Astrocyte of the hippocampus (primary cell): ENCODE measurements around the gene ENDOU.
A peak's percentile ranks its signal among the peaks of the same experiment; 100 is the strongest.

ENCODE experiments used
- DNase-seq: peaks from one replicate; pipeline ENCODE4 v3.0.0; 2011; ENCODE audit warnings: low read depth, low spot score

Gene ENDOU

DNA sequence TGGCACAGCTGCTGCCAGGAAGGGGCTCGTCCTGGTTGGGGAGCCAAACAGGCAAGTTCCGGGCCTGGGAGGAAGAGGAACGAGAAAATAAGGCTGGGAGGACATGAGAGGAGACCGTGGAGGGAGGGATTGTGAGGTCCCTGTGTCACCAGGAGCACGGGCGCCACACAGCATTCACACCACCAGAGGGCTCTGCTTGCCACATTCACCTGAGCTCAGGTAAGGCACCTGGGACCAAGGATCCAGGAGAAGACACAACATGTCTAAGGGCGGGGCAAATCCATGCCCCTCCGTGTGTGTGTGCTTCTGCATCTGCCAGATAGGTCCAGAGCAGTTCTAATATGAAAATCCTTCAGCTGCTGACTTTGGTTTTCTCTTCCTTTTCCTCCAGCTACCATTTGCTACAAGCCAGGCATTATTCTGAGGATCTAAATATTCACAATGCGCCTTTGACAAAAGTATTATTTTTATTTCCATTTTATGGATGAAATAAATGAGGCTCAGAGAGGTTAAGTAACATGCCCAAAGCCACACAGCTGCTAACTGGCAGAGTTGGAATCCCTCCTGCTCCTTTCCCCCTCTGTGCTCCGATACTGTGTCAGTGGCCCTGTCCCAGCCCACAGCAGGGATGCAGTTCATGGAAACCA lies 18.8 kb upstream of the ENDOU start:
- DNase-seq, result no peak

GRCh38 chr12:47743311-47743860 lies 18.1 kb upstream of the ENDOU start:
- DNase-seq, result no peak

DNA sequence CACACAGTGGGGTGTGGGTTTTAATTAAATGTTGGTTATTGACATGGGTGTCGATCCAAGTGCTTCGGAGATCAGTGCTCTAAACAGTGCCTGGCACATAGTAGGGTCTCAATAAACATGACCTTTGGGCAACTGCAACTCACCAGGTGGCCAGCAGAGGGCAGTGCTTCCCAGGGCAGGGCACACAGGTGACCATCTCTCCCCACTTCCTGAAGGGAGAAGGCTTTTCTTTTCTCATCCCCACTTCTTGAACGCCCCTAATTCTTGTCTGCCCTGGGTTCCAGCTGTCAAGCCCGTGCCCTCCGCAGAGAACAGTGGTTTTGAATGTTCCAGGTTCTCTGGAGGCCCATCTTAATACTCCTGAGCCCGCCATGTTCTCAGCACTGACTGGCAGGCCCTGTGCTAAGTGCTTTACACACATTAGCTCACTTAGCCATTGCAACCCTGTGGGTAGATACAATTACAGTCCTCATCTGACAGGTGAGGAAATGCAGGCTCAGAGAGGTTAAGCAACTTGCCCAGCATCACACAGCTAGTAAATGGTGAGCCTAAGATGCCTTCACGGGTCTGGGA lies 17.0 kb upstream of the ENDOU start:
- DNase-seq, result peak; percentile 51

- peak; percentile 87 for DNase-seq
These were observed 16.0 kb upstream of the ENDOU start for GRCh38 chr12:47741340-47741703.

- DNase-seq, result no peak
These were observed 15.5 kb upstream of the ENDOU start for GRCh38 chr12:47740606-47741339.

DNA sequence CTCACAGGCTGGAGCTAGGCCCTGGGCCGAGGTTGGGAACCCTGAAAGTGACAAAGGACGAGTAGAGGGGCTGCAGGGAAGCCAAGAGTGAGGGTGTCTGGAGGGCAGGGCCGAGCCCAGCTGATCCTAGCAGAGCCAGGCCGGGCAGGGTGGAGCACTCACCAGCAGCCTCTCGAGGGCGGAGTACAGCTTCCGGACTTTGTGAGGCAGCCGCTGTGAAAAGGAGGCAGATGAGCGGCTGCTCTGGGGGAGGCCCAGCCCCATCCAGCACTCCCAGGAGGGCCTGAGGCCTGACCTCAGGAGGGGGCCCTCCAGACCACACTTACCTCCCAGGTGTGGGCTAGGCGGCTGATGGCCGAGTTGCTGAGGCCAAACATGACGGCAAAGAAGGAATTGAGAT lies 14.7 kb upstream of the ENDOU start:
- no peak for DNase-seq

DNA sequence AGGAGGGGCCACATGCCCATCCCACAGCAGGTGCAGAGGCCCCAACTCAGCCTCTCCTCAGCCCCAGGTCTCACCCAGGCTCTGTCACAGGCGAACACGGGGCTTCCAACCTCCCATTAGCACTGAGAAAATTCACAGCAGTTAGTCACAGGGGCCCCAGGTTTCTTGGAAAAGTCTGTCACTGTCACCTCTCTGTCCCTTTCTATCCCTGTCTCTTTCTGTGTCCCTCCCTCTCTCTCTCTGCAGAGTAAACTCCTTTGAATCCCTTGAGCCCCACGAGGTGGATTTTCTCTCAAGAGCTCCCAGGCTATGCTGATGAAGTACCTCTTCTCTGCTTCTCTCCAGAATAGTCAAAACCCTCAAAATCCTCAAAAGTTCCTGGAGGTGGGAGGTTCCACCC lies 14.0 kb upstream of the ENDOU start:
- no peak for DNase-seq

DNA sequence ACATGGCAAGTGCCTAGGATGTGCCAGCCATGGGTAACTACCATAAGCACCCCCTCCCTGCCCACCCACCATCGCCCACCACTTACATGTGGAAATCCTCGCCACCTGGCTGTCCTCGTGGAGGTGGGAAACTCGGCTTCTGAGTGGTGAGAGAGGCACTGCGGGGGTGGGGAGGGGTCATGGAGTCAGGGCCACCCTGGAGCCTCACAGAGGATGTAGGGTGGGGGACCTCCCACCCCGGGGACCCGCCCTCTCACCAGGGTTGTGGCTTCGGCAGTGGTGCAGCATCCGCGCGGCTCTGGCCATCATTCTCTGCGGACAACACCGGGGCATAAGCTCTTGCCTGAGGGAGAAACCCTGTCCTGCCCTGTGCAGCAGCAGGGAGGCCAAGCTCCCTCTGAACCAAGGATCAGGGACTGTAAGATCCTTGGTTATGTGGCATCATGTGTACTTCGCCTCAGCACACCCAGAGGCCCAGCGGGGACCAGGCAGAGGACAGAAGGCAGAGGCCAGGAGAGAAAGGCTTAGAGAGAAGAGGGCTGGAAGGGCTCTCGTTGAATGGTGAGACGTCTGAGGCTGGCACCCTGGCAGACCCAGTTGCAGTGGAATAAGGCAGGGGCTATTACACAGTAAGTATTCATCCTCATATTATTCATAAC lies 12.8 kb upstream of the ENDOU start:
- no peak for DNase-seq

DNA sequence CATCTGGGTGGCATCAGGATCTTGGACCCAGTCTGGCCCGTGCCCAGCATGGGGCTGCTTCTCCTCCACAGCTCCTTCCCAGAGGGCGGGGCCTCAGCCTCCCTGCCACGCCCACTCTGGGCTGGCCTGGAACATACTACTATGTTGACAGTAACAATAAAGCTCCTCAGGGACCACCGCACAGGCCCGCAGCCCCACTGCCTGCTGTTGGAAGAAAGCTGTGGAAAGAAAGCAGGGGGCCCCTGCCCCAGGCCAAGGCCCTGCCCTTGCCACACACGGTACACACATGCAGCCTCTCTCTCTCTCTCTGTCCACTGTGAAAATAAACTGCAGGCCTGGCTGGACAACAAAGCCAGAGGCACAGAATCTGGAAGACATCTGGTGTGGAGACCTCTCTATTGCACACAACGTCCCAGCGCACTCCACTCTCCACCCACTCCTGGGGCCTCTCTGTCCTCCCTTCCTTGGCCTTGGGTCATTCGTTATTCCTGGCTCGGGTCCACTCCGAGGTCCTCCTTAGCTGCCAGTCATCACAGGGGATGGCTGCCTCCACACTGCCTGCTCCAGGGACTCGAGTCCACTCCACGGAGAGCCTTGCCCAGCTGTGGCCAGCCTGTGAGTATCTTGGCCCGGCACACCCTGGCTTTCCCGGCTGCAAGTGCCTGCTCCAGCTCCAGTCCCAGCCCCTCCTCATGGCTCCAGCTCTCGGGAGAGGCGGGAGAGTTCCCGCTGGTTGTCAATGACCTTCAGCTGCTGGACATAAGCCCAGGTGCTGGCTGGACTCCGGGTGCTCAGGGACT lies 11.8 kb upstream of the ENDOU start:
- peak; percentile 62 for DNase-seq

GRCh38 chr12:47736216-47736615 lies 10.9 kb upstream of the ENDOU start:
- DNase-seq, result no peak

- no peak for DNase-seq
These were observed 10.4 kb upstream of the ENDOU start for GRCh38 chr12:47735649-47736048.

DNA sequence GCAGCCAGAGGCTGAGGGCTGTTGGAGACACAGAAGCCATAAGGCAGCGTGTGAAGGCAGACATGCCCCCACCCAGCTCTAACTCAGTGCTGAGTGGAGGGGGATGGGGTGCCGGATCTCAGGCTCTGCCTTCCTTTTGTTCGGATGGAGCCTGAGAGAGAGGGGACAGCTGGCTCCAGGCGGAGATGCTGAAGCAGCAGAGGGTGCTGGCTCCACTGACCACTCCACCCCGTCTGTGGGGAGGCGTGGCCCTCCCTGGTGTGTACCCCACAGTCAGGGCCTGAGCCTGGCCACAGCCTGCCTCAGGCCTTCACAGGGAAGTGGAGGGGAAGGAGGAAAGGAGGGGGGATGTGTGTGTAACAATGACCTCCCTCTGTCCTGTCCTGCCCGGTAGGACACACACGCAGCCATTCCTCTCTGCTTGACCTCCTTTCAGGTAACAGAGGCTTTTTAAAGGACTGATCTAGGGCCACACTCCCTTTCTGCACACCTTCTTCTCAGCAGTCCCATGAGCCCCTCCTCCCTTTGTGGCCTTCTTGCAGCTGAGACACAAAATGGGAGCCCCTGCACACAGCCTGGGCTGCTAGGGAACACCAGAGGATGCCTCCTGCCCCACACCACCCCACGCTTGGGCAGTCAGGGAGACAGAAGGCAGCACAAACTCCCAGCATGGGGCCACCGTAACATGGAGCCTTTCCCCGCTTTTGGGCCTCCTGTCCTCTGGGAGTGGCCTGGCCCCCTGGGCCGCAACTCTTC lies 9.6 kb upstream of the ENDOU start:
- DNase-seq, result no peak

- no peak for DNase-seq
These were observed 7.9 kb upstream of the ENDOU start for GRCh38 chr12:47733142-47733541.

DNA sequence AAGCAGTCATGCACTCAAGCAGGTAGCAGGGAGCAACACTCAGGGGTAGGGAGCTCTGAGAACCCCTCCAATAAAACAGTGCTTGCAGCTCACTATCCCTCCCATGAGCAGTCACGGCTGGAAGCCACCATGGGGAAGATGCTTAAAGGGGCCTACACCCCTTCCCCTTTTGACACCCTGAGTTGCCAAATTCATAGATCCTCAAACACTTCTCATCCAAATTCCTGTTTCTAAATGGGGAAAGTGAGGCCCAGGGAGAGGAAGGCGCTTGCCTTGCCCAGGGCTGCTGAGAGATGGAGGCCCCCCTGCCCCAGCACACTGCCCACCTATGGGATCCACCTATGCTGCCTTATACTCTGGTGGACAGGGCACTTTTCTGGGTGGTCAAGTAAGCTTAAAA lies 7.2 kb upstream of the ENDOU start:
- DNase-seq, result no peak

DNA sequence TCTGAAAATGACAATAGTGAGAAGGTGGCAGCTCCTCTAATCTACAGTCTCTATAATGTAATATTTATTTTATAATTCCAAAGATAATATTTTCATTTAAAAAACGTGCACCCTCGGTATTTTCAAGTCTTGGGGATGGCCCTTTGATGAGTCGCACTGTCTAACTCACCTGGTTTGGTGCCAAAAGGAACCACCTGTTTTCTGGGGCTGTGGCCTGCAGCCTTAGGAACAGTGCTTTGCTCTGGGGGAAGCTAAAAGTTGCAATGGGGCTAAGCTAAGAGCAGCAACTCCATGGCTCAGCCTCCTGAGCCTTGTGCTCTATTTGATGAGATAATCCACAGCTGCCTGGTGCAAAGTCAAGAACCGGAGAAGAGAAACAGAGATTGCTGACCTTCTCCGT lies 6.4 kb upstream of the ENDOU start:
- no peak for DNase-seq

DNA sequence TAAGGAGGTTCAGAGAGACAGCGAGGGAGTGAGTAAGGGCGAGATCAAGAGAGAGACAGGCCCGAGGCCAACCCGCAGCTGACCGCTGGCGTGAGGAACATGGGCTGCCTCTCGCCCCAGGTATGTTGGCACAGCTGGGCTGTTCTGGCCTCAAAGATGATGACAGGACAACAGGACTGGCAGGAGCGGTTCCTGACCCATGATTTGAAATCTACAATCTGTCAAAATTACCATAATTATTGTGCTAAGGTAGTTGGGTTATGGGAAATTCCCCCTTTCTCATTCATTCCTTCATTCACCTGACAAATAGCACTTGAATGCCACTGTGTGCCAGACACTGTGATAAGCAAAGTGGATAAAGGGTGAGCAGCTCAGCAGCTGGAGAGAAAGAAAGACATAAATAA lies 5.1 kb upstream of the ENDOU start:
- no peak for DNase-seq

DNA sequence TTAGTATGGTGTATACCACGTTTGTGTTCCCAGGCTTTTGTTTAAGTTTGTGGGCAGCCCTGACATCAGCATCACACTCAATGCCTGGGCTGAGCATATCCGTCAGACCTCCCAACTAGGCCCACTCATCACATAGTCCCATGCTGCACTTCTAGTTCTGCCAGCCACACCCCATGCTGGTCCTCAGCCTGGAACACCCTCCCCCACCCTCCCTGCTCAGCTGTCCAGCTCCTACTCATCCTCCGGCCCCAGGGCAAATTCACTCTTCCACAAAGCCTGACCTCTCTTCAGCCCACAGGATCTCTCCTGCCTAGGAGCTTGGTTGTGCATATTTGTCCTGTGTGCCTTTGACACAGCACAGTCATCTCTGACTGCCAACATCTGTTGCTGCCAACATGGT lies 3.9 kb upstream of the ENDOU start:
- no peak for DNase-seq

GRCh38 chr12:47725893-47726292 lies 603 bp upstream of the ENDOU start:
- DNase-seq, result peak; percentile 79

GRCh38 chr12:47722941-47723631 lies 2.2 kb downstream of the ENDOU start:
- no peak for DNase-seq

DNA sequence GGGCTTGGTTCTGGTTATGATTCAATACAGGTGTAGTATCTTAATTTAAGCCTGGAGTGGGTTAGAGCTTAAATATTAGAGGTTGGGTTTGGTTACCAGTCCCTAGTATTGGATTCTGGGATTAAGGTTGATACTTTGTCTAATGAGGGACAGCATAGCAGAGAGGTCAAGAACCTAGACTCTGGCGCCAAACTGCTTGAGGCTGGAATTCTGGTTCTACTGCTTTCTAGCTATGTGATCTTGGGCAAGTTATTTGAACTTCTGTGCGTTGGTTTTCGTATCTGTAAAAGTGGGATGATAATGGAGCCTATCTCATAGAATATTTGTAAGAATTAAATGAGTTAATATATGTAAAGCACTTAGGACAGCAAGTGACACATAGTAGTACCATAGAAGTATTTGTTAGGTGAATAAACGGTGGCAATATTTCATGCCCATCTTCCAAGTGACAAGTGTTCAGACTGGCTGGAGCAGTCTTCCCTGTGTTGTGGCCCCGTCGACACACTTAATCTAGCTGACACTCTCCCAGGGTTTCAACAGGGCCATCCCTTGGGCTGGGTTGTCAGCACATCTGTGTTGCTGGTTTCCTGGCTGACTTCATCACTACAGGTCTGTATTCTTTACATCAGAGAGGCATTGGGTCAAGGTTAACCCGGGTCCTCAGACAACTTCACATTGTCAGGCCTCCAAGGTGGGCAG lies 3.0 kb downstream of the ENDOU start:
- no peak for DNase-seq
